ENCODE measurements around the gene ZDHHC8.

The ZDHHC8 gene

DNA sequence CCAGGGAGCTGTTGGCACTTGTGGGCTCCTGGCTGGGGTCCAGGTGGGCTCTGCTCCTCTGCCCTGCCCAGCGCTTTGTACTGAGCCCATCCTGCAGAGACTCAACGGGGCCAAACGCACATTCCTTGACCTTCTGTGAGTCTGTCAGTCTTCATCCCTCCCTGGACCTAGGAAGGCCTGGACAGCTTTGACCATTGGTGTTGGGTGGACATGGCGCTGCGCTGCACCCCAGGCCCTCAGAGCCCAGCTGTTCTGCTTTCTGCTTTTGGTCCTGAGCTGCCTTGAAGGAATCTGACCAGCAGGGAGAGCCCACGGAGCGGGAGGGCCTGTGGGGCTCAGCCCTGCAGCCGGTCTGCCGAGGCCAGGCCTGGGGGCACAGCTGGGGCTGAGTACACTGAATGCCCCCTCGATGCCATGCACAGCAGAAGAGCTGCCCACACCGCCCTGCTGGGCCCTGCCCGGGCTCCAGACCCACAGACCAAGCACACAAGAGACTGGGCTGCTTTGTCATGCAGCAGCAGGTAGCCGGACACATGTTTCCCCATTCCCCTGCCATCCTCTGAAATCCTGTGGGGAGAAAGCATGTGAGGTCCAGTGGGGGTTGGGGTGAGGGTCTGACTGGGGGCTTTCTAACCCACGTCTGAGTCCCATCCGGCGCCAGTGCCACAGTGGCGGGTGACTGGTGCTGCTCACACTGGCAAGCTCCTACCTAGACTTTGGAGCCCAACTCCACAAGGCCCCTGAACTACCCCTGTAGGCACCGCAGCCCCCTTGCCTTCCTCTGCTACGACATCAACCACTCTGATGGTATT lies 43.4 kb downstream of the ZDHHC8 start:
- TF ChIP-seq EZH2 (IDR thresholded peaks at IDR 0.05; ENCODE audit: borderline replicate concordance, low read length), result no peak
- TF ChIP-seq, protein P1, sequence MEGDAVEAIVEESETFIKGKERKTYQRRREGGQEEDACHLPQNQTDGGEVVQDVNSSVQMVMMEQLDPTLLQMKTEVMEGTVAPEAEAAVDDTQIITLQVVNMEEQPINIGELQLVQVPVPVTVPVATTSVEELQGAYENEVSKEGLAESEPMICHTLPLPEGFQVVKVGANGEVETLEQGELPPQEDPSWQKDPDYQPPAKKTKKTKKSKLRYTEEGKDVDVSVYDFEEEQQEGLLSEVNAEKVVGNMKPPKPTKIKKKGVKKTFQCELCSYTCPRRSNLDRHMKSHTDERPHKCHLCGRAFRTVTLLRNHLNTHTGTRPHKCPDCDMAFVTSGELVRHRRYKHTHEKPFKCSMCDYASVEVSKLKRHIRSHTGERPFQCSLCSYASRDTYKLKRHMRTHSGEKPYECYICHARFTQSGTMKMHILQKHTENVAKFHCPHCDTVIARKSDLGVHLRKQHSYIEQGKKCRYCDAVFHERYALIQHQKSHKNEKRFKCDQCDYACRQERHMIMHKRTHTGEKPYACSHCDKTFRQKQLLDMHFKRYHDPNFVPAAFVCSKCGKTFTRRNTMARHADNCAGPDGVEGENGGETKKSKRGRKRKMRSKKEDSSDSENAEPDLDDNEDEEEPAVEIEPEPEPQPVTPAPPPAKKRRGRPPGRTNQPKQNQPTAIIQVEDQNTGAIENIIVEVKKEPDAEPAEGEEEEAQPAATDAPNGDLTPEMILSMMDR (IDR thresholded peaks at IDR 0.05; ENCODE audit: low read length), result no peak
- H3K27ac ChIP-seq (ENCODE audit: low read depth, low read length, poor library complexity, severe bottlenecking), result no peak overlapping the region
- H3K9ac ChIP-seq (ENCODE audit: low read length), result no peak overlapping the region
- H3F3A ChIP-seq (ENCODE audit: insufficient read depth, low read length), result no peaks in the 10 kb centered on the region
- no peak overlapping the region for H3K4me2 ChIP-seq (ENCODE audit: low read length)
- 0 out of 2 replicates have a peak, but pooled peaks cover 11% of the 10 kb centered on the region for H3K27me3 ChIP-seq (ENCODE audit: insufficient read depth, low read length)
- no peaks in the 10 kb centered on the region for H3K9me3 ChIP-seq (ENCODE audit: low read length)
- no peaks in the 10 kb centered on the region for H3K9me2 ChIP-seq (ENCODE audit: low read depth, low read length)
- H3K4me1 ChIP-seq (ENCODE audit: insufficient read depth, low read length, severe bottlenecking), result no peaks in the 10 kb centered on the region
- no peaks in the 10 kb centered on the region for H3K79me2 ChIP-seq (ENCODE audit: insufficient read depth, low read length)
- H3K4me3 ChIP-seq (ENCODE audit: low read depth, low read length, poor library complexity, severe bottlenecking), result no peak overlapping the region
- H3K36me3 ChIP-seq (ENCODE audit: insufficient read depth, low read length), result no peaks in the 10 kb centered on the region
- no peaks in the 10 kb centered on the region for H4K20me1 ChIP-seq (ENCODE audit: insufficient read depth, low read length)
- no peak overlapping the region for H2AFZ ChIP-seq (ENCODE audit: low read length)

DNA sequence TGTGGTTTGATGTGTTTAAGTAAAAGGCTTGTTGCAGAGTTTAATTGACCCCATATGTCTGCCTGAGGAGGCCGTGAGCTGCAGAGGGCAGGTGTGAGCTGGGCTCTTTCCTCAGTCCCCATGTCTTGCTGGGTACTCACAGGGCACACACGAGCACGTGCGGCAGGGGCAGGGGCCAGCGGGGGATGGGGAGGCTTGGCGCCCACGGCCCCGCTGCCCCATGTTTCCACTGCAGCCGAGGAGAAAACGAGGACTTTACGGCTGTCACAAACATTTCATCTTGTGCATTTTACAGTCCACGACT lies 43.9 kb downstream of the ZDHHC8 start:
- Histone ChIP-seq H3K4me3 (ENCODE audit: low read depth, low read length, poor library complexity, severe bottlenecking) (no peak overlapping the region), H3K27me3 (ENCODE audit: insufficient read depth, low read length) (0 out of 2 replicates have a peak, but pooled peaks cover 11% of the 10 kb centered on the region), H3K9ac (ENCODE audit: low read length) (no peak overlapping the region), H3F3A (ENCODE audit: insufficient read depth, low read length) (no peaks in the 10 kb centered on the region), H3K4me1 (ENCODE audit: insufficient read depth, low read length, severe bottlenecking) (no peaks in the 10 kb centered on the region), H3K4me2 (ENCODE audit: low read length) (no peak overlapping the region), H3K9me3 (ENCODE audit: low read length) (no peaks in the 10 kb centered on the region), H4K20me1 (ENCODE audit: insufficient read depth, low read length) (no peaks in the 10 kb centered on the region), H3K79me2 (ENCODE audit: insufficient read depth, low read length) (no peaks in the 10 kb centered on the region), H3K9me2 (ENCODE audit: low read depth, low read length) (no peaks in the 10 kb centered on the region), H3K36me3 (ENCODE audit: insufficient read depth, low read length) (no peaks in the 10 kb centered on the region), H3K27ac (ENCODE audit: low read depth, low read length, poor library complexity, severe bottlenecking) (no peak overlapping the region), H2AFZ (ENCODE audit: low read length) (no peak overlapping the region)
- TF ChIP-seq, protein P1 (IDR thresholded peaks at IDR 0.05; ENCODE audit: low read length), result no peak
- TF ChIP-seq EZH2 (IDR thresholded peaks at IDR 0.05; ENCODE audit: borderline replicate concordance, low read length), result no peak

DNA sequence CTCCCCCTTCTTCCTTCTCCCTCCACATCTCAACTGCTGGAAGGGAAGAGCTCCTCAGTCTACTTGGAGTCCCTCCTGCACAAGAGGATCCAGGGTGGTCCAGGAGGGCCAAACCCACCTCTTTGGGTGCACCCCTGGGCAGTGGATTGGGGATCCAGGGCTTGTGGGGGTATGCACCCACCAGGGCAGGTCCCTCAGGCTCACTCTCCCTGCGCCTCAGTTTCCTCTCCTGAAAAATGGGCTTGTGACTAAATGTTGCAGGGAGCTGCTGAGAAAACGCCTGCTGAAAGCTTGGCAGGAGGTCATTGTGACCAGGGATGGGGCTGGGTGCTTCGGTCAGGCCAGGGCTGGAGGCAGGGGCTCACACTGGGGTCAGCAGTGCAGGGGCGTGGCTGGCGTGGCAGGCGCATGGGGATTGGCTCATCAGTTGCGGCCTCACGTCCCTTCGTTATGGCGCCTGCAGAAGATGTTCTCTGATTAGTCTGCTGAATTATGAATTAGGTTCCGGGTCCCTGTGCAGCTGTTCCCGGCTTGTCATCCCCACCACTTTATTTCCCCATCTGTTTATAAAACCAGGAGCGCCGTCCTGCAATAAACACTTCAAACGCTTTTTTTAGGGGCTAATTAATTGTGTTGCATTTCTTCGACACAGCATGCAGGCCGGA lies 44.9 kb downstream of the ZDHHC8 start:
- TF ChIP-seq, protein P1 (IDR thresholded peaks at IDR 0.05; ENCODE audit: low read length), result no peak
- no peak for TF ChIP-seq EZH2 (IDR thresholded peaks at IDR 0.05; ENCODE audit: borderline replicate concordance, low read length)
- Histone ChIP-seq H3K9me3 (ENCODE audit: low read length) (no peaks in the 10 kb centered on the region), H3K9ac (ENCODE audit: low read length) (no peak overlapping the region), H3K27ac (ENCODE audit: low read depth, low read length, poor library complexity, severe bottlenecking) (no peak overlapping the region), H3K4me2 (ENCODE audit: low read length) (no peak overlapping the region), H3K9me2 (ENCODE audit: low read depth, low read length) (no peaks in the 10 kb centered on the region), H3K36me3 (ENCODE audit: insufficient read depth, low read length) (no peaks in the 10 kb centered on the region), H2AFZ (ENCODE audit: low read length) (no peak overlapping the region), H4K20me1 (ENCODE audit: insufficient read depth, low read length) (no peaks in the 10 kb centered on the region), H3F3A (ENCODE audit: insufficient read depth, low read length) (no peaks in the 10 kb centered on the region), H3K4me3 (ENCODE audit: low read depth, low read length, poor library complexity, severe bottlenecking) (no peak overlapping the region), H3K27me3 (ENCODE audit: insufficient read depth, low read length) (0 out of 2 replicates have a peak, but pooled peaks cover 7% of the 10 kb centered on the region), H3K4me1 (ENCODE audit: insufficient read depth, low read length, severe bottlenecking) (no peaks in the 10 kb centered on the region), H3K79me2 (ENCODE audit: insufficient read depth, low read length) (no peaks in the 10 kb centered on the region)
